Urinary bladder (tissue), 4 donors: ENCODE measurements around the gene STRN. TPM values are rescaled to one million over a fixed set of nuclear protein-coding genes. Genes with fewer than 3 reads are reported as not detected.
"Not testable (repeated sequence)": the region's sequence is repeated elsewhere in the genome, so short reads cannot be mapped to it uniquely, and the experiment has no call there.

Source experiments
- DNase-seq: peaks from one replicate; pipeline ENCODE4 v3.0.0-alpha.2; 2015; ENCODE audit errors: extremely low spot score
- H3K27ac ChIP-seq: one replicate; pipeline ENCODE4 v1.5.1; 2013; ENCODE audit warnings: low read depth, mild to moderate bottlenecking, moderate library complexity
- H3K36me3 ChIP-seq: one replicate; pipeline ENCODE4 v1.6.1; 2013; ENCODE audit warnings: mild to moderate bottlenecking, moderate library complexity; ENCODE audit not compliant: insufficient read depth
- H3K4me1 ChIP-seq: one replicate; pipeline ENCODE4 v1.6.1; 2013; ENCODE audit warnings: mild to moderate bottlenecking, moderate library complexity; ENCODE audit not compliant: insufficient read depth
- H3K4me3 ChIP-seq: one replicate; pipeline ENCODE4 v1.5.1; 2013; ENCODE audit warnings: low read depth, low read length
- WGBS: extraction: QIAGEN DNeasy Blood & Tissue Kit; methylation state at CpG from one replicate; pipeline ENCODE4 v1.1.7; 2013; 5-methylcytosine and 5-hydroxymethylcytosine counted together
- polyA plus RNA-seq: library from polyadenylated mRNA; stranded (reverse); fragments of 200-250 nt; gene quantifications from one replicate; pipeline ENCODE4 v1.2.3, GENCODE V29; 2013
- total RNA-seq: library from RNA; depleted of rRNA; stranded (reverse); fragments of >200 nt; gene quantifications from one replicate; pipeline ENCODE4 v1.2.3, GENCODE V29; 2014
- donor health status: healthy with polysubstance abuse.
- donor health status: healthy.

Gene STRN
- total and polyA plus RNA-seq, 2 donors = 8.2 to 34.9 TPM

GRCh38 chr2:36911012-36911411, 55.3 kb downstream of the STRN start:
- Histone ChIP-seq H3K27ac (no peak overlapping the region), H3K4me3 (no peak overlapping the region), H3K36me3 (peaks cover 2% of the 10 kb centered on the region), H3K4me1 (no peaks in the 10 kb centered on the region)
- DNase-seq = no peak

GRCh38 chr2:36906277-36906676, 60.1 kb downstream of the STRN start:
- DNase-seq = no peak
- no peak overlapping the region for H3K4me3 ChIP-seq
- H3K36me3 ChIP-seq = no peaks in the 10 kb centered on the region
- H3K4me1 ChIP-seq = no peaks in the 10 kb centered on the region
- no peak overlapping the region for H3K27ac ChIP-seq
- over 99% methylated on average over 4 of the region's 4 CpGs for WGBS

- DNase-seq = no peak
- 92% methylated on average over 6 of the region's 6 CpGs for WGBS
- Histone ChIP-seq H3K27ac (no peak overlapping the region), H3K4me3 (no peak overlapping the region), H3K4me1 (no peaks in the 10 kb centered on the region), H3K36me3 (no peaks in the 10 kb centered on the region)
Observed at GRCh38 chr2:36904636-36905035, 61.7 kb downstream of the STRN start.

- DNase-seq = no peak
- 89% methylated on average over 5 of the region's 5 CpGs for WGBS
- Histone ChIP-seq H3K4me1 (no peaks in the 10 kb centered on the region), H3K27ac (no peak overlapping the region), H3K36me3 (no peaks in the 10 kb centered on the region), H3K4me3 (no peak overlapping the region)
Observed at GRCh38 chr2:36902385-36903120, 63.8 kb downstream of the STRN start.

- H3K4me3 ChIP-seq = no peak overlapping the region
- no peak for DNase-seq
- H3K4me1 ChIP-seq = no peaks in the 10 kb centered on the region
- no peak overlapping the region for H3K27ac ChIP-seq
- no peaks in the 10 kb centered on the region for H3K36me3 ChIP-seq
- 93% methylated on average over 7 of the region's 7 CpGs for WGBS
Observed at GRCh38 chr2:36892805-36893204, 73.5 kb downstream of the STRN start.

GRCh38 chr2:36889795-36890194, 76.5 kb downstream of the STRN start:
- DNase-seq = no peak
- no peaks in the 10 kb centered on the region for H3K4me1 ChIP-seq
- 73% methylated on average over 4 of the region's 4 CpGs for WGBS

GRCh38 chr2:36887095-36887494, 79.2 kb downstream of the STRN start:
- not testable (repeated sequence) for H3K27ac ChIP-seq, H3K4me1 ChIP-seq, H3K36me3 ChIP-seq, DNase-seq, H3K4me3 ChIP-seq
- WGBS = 96% methylated on average over 9 of the region's 9 CpGs

More at GRCh38 chr2:36889795-36890194, 76.5 kb downstream of the STRN start:
- H3K27ac ChIP-seq = no peak overlapping the region
- no peak overlapping the region for H3K4me3 ChIP-seq
- H3K36me3 ChIP-seq = no peaks in the 10 kb centered on the region

GRCh38 chr2:36886664-36887063, 79.7 kb downstream of the STRN start:
- H3K36me3 ChIP-seq = peaks cover 2% of the 10 kb centered on the region
- WGBS = 94% methylated on average over 1 of the region's 1 CpG
- H3K27ac ChIP-seq = no peak overlapping the region
- H3K4me1 ChIP-seq = no peaks in the 10 kb centered on the region
- no peak for DNase-seq
- H3K4me3 ChIP-seq = no peak overlapping the region

- H3K27ac ChIP-seq = no peak overlapping the region
- H3K4me3 ChIP-seq = no peak overlapping the region
- no peak for DNase-seq
- H3K4me1 ChIP-seq = no peaks in the 10 kb centered on the region
- WGBS = 87% methylated on average over 3 of the region's 3 CpGs
- peaks cover 2% of the 10 kb centered on the region for H3K36me3 ChIP-seq
Observed at GRCh38 chr2:36885605-36886004, 80.7 kb downstream of the STRN start.

- no peak for DNase-seq
- WGBS = 95% methylated on average over 3 of the region's 3 CpGs
- H3K36me3 ChIP-seq = peaks cover 2% of the 10 kb centered on the region
- no peak overlapping the region for H3K4me3 ChIP-seq
- no peaks in the 10 kb centered on the region for H3K4me1 ChIP-seq
- no peak overlapping the region for H3K27ac ChIP-seq
Observed at GRCh38 chr2:36882532-36882931, 83.8 kb downstream of the STRN start.

- H3K27ac ChIP-seq = no peak overlapping the region
- H3K4me1 ChIP-seq = no peaks in the 10 kb centered on the region
- no peak for DNase-seq
- H3K4me3 ChIP-seq = no peak overlapping the region
- H3K36me3 ChIP-seq = peaks cover 2% of the 10 kb centered on the region
- 91% methylated on average over 1 of the region's 1 CpG for WGBS
Observed at GRCh38 chr2:36881816-36882215, 84.5 kb downstream of the STRN start.

- Histone ChIP-seq H3K4me3 (no peak overlapping the region), H3K36me3 (no peaks in the 10 kb centered on the region), H3K4me1 (no peaks in the 10 kb centered on the region), H3K27ac (no peak overlapping the region)
- no peak for DNase-seq
- WGBS = 94% methylated on average over 4 of the region's 4 CpGs
Observed at GRCh38 chr2:36878429-36878828, 87.9 kb downstream of the STRN start.

- H3K36me3 ChIP-seq = peaks cover 7% of the 10 kb centered on the region
Observed at GRCh38 chr2:36871068-36871707, 95.1 kb downstream of the STRN start.

GRCh38 chr2:36869606-36870005, 96.7 kb downstream of the STRN start:
- 80% methylated on average over 3 of the region's 3 CpGs for WGBS
- no peaks in the 10 kb centered on the region for H3K4me1 ChIP-seq
- no peak overlapping the region for H3K4me3 ChIP-seq
- H3K27ac ChIP-seq = no peak overlapping the region
- peaks cover 7% of the 10 kb centered on the region for H3K36me3 ChIP-seq
- DNase-seq = no peak

More at GRCh38 chr2:36871068-36871707, 95.1 kb downstream of the STRN start:
- 92% methylated on average over 1 of the region's 1 CpG for WGBS
- Histone ChIP-seq H3K4me3 (no peak overlapping the region), H3K27ac (no peak overlapping the region), H3K4me1 (no peaks in the 10 kb centered on the region)
- no peak for DNase-seq
